ENCODE data around the gene LDHAL6A.

DNA sequence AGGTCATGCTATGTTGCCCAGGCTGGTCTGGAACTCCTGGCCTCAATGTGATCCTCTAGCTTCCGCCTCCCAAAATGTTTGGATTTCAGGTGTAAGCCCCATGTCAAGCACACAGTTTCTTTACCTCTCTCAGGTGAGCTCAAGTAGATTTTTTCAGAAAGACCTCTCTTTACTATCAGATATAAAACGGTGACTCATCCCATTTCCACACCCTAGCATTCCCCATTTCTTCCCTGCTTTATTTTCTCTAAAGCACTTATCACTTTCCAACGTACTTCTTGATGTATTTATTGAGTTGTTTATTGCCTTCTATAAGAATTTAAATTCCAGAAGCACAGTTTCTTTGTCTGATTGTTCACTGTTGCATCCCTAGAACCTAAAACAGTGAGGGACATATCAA lies 67.4 kb downstream of the LDHAL6A start:
- TF ChIP-seq, protein P1, sequence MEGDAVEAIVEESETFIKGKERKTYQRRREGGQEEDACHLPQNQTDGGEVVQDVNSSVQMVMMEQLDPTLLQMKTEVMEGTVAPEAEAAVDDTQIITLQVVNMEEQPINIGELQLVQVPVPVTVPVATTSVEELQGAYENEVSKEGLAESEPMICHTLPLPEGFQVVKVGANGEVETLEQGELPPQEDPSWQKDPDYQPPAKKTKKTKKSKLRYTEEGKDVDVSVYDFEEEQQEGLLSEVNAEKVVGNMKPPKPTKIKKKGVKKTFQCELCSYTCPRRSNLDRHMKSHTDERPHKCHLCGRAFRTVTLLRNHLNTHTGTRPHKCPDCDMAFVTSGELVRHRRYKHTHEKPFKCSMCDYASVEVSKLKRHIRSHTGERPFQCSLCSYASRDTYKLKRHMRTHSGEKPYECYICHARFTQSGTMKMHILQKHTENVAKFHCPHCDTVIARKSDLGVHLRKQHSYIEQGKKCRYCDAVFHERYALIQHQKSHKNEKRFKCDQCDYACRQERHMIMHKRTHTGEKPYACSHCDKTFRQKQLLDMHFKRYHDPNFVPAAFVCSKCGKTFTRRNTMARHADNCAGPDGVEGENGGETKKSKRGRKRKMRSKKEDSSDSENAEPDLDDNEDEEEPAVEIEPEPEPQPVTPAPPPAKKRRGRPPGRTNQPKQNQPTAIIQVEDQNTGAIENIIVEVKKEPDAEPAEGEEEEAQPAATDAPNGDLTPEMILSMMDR (IDR thresholded peaks at IDR 0.05): no peak
- TF ChIP-seq POLR2A (IDR thresholded peaks at IDR 0.05) (no peak), EP300 (IDR thresholded peaks at IDR 0.05) (no peak), POLR2AphosphoS5 (IDR thresholded peaks at IDR 0.05) (no peak)
